HG03066 (cell line): Measurements from ENCODE around the gene PDCD11.
"Not testable (repeated sequence)": the region's sequence is repeated elsewhere in the genome, so short reads cannot be mapped to it uniquely, and the experiment has no call there.

ENCODE experiments used
- ATAC-seq: cut with Tn5 transposase; IDR thresholded peaks from one replicate; pipeline ENCODE4 v1.9.1; 2021; ENCODE audit warnings: low read depth; ENCODE audit not compliant: unreplicated experiment

Gene PDCD11

DNA sequence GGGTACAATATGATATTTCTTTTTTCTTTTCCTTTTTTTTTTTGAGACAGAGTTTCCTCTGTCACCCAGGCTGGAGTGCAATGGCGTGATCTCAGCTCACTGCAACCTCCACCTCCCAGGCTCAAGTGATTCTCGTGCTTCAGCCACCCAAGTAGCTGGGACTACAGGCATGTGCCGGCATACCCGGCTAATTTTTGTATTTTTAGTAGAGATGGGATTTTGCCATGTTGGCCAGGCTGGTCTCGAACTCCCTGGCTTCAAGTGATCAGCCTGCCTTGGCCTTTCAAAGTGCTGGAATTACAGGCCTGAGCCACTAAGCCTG lies 20.7 kb downstream of the PDCD11 start:
- not testable (repeated sequence) for ATAC-seq

- ATAC-seq, result no peak
These were observed 21.2 kb downstream of the PDCD11 start for GRCh38 chr10:103417601-103418000.

DNA sequence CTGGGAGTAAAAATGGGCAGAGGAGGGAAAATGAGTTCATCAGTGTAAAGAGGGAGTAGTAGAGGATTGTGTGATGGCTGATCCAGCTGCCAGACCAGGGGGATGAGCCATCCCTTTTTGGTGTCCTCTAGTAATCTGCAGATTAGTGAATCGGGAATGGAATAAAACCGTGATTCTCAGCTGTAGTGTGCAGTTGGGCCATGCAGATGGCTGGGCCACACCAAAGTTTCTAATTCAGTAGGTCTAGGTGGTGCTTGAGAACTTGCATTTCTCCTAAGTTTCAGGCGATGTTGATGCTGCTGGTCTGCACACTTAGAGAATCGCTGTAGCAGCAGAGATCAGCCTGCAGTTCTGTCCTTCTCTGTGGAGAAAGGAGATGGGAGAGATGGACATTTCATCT lies 22.7 kb downstream of the PDCD11 start:
- no peak for ATAC-seq

GRCh38 chr10:103423748-103424147 lies 27.3 kb downstream of the PDCD11 start:
- no peak for ATAC-seq

DNA sequence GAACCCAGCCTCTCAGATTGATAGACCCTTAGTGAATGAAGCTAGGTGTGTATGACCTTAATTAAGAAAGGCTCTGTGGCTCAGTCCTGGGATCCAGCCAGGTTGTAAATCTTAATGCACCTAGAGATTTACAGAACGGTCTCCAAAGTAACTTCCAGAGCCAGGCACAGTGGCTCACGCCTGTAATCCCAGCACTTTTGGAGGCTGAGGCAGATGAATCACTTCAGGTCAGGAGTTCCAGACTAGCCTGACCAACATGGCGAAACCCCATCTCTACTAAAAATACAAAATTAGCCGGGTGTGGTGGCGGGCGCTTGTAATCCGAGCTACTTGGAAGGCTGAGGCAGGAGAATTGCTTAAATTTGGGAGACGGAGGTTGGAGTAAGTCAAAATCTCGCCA lies 31.4 kb downstream of the PDCD11 start:
- ATAC-seq, result no peak

DNA sequence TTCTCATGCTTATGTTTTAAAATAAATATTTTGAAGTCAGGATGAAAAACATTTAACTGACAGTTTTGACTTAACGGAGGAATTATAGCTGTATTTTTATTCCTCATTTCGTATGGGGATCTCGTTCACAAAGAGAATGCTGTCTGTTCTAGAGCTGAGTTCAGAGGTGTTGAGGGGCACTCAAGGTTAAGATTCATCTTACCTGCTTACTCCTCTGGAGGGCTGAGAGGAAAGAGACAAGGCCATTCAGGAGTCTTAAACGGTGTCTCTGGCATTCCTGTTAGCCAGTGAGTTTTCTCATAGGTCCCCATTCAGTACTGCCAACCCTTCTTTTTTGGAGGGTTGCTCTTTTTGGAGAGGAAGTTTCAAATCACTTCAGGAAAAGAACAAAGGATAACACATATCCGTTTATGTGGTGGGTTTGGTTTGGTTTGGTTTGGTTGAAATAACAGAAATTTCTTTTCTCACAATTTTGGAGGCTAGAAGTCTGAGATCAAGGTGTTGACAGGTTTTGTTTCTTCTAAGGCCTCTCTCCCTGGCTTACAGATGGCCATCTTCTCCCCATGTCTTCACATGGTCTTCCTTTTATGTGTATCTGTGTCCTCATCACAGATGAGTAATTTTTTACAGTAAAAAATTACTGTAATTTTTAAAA lies 32.7 kb downstream of the PDCD11 start:
- ATAC-seq, result no peak

DNA sequence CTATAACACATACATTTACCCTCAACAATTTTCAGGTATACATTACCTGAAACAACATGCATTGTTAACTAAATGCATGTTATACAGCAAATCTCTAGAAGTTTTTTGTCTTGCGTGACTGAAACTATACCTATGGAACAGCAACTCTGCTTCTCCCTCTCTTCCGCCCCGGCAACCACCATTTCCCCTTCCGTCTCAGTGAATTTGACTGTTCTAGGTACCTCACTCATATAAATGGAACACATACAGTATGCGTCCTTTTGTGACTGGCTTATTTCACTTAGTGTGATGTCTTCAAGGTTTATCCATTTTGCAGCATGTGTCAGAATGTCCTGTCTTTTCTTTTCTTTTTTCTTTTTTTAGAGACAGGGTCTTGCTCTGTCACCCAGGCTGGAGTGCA lies 33.2 kb downstream of the PDCD11 start:
- no peak for ATAC-seq

GRCh38 chr10:103431902-103432301 lies 35.5 kb downstream of the PDCD11 start:
- no peak for ATAC-seq

DNA sequence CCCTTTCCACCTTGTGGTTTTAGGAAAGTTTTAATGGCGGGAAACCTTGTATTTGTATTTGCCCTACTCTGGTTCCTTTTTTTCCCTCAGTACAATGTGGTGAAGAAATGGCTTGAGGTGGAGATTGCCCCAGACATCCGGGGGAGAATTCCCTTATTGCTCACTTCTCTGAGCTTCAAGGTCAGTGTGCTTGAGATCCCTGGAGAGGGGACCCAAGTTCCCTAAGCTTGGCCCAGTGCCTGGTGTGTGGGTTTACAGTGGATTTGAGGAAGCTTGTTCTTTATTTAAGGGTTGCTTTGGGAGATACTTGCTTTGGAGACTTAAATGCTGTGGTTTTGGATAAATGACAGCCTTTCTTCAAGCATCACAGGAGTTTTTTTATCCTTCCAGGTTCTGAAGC lies 37.4 kb downstream of the PDCD11 start:
- no peak for ATAC-seq

GRCh38 chr10:103439776-103440175 lies 43.4 kb downstream of the PDCD11 start:
- ATAC-seq, result no peak

- ATAC-seq, result no peak
These were observed 44.0 kb downstream of the PDCD11 start for GRCh38 chr10:103440416-103440815.

DNA sequence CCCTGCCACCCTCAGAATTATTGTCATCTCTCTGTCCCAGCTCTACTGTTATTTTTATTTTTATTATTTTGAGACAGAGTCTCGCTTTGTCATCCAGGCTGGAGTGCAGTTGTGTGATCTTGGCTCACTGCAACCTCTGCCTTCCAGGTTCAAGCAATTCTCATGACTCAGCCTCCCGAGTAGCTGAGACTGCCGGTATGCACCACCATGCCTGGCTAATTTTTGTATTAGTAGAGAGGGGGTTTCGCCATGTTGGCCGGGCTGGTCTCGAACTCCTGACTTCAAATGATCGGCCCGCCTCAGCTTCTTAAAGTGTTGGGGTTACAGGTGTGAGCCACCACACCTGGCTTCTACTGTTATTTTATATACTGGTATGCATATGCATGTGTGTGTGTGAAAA lies 44.8 kb downstream of the PDCD11 start:
- no peak for ATAC-seq

GRCh38 chr10:103441611-103442010 lies 45.2 kb downstream of the PDCD11 start:
- ATAC-seq, result no peak

DNA sequence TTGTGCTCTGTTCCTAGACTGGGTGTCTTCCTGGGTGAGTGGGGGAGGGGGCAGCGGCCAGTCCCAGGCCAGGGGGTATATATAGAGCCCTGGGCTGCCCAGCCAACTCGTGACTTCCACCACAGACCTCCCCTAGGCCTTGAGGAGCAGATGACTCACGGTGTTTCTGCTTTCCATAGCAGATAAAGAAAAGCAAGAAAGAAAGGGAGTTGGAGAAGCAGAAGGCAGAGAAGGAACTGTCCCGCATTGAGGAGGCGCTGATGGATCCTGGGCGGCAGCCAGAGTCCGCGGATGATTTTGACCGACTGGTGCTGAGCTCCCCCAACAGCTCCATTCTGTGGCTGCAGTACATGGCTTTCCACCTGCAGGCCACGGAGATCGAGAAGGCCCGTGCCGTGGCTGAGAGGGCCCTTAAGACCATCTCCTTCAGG lies 45.6 kb downstream of the PDCD11 start:
- no peak for ATAC-seq

- ATAC-seq, result no peak
These were observed 47.2 kb downstream of the PDCD11 start for GRCh38 chr10:103443475-103444185.

- no peak for ATAC-seq
These were observed 48.1 kb downstream of the PDCD11 start for GRCh38 chr10:103444478-103444877.

DNA sequence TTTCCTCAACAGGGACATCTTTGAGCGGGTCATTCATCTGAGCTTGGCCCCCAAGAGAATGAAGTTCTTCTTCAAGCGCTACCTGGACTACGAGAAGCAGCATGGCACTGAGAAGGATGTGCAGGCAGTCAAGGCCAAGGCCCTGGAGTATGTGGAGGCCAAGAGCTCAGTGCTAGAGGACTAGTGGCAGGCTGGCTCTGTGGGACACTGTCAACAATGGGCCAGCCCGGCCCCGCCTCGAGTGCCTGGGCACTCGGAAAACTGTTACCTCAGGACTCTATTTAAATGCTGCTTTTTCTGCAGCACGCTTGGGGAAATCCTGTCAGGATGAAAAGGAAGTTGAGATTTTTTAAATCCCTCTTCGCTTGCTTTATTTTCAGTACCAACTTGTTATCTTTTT lies 48.9 kb downstream of the PDCD11 start:
- no peak for ATAC-seq

GRCh38 chr10:103445767-103446567 lies 49.5 kb downstream of the PDCD11 start:
- ATAC-seq, result no peak

GRCh38 chr10:103447187-103447586 lies 50.8 kb downstream of the PDCD11 start:
- ATAC-seq, result no peak

- no peak for ATAC-seq
These were observed 52.3 kb downstream of the PDCD11 start for GRCh38 chr10:103448746-103449145.

DNA sequence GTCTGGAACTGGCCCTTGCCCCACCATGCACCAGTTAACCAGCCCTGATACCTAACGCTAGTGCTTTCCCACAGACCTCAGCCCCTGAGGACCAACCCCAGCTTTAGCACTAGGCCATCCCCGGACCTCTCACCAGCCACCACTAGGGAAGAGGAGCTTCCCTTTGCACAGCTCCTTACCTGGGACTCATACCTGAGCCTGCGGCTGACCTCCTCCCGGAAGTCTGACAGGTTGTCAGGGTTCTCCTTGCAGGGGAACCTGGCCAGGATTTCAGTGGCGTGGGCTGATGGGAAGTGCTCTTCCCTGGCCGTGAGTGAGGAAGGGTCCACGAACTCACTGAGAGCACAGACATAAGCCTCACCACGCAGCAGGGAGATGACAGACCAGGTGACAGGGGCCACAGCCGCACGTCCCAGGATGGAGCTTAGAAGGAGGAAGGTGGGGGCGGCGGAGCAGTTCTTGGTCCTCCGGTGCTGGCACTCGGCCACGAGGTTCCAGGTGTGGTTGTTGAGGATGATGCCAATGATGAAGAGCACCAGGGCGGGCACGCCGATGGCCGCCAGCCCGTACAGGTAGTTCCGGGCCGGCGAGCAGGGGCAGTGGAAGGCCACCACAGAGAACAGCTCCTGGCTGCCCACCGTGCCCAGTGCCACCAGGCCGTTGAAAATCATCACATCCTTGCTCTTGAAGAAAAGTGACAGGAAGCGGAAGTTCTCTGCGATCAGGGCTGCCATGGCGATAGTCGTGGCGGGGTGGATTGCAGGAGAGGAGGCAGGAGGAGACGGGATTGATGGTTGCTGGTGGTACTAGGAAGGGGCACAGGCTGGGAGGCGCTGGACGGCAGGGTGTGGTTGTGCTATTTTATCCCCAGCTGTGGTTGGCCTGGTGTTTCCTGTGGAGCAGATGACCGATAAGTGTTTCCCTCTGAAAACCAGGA lies 53.0 kb downstream of the PDCD11 start:
- ATAC-seq, result no peak
